HG03175 (cell line): ENCODE results near the gene TTC22.

Source experiments
- ATAC-seq: cut with Tn5 transposase; IDR thresholded peaks from one replicate; pipeline ENCODE4 v1.9.1; 2021; ENCODE audit warnings: mild to moderate bottlenecking, moderate library complexity; ENCODE audit not compliant: unreplicated experiment

TTC22 gene

DNA sequence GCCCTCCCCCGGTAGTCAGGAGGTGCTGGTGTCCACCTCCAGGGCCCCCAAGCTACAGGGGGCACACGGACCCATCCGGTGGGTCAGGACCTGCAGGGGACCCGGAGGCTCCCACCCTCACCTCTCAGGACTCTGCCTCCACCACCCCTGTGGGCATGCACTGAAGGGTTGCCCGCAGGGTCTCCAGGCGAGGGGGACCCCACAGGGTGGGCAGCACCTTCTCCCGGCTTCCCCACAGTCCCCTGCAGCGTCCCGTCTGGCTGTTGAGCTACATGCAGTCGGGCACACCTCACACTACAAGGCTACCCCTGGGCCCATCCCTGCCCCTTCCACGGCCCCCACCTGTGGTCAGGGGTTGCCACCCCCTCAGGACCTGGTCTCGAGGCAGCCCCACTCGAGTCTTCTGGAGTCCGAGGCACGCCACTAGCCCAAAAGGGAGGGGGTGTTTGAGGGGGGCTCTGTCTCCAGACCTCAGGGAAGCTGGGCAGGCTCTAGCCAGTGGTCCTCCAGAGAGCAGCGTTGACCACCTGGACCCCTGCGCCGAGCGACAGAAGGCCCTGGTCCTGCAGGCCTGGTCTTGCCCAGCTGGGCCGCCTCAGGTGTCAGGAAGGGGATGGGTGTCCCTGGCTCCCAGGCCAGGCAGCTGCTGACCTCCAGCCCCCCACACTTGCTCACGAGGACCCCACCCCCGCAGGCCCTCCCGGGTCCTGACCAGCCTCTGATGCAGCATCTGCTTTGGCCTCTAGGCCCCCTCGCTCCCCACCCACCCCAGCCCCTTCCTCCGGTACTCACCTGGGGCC, 46.4 kb downstream of the TTC22 start:
- ATAC-seq: no peak

DNA sequence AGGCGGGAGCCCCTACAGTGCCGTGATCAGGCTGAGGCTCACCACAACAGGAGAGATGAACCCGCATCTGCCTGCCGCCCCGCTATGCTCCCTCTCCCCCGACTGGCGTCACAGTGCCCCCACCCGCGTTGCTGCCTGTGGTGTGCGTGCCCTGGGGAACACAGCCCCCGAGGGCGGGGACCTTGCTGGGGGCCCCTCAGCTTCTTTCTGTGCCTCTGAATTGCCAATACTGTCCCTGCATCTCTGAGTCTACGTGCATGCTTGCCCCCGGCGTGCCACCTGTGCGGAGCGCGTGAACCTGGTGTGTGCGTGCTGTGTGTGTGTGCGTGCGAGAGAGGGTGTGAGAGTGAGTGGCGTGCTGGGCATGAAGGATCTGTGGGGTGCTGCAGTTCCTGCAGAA, 47.1 kb downstream of the TTC22 start:
- no peak for ATAC-seq

DNA sequence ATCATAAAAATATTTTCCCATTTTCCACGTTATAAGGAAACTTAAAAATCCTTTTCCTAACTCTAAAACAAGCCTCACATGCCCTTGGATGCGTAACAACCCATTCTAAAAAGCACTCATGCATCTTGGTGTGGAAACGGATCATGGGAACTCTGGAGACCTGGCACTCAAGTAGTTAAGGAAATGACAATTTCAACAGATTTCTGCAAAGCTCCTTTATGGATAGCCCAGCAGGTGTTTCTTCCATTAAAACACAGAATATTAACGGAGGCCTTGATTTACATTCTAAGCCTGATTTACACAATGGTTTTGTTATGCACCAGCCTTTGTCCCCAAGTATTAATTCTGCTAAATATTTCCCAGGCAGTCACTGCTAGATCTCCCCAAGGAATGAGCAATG, 49.7 kb downstream of the TTC22 start:
- ATAC-seq: no peak

DNA sequence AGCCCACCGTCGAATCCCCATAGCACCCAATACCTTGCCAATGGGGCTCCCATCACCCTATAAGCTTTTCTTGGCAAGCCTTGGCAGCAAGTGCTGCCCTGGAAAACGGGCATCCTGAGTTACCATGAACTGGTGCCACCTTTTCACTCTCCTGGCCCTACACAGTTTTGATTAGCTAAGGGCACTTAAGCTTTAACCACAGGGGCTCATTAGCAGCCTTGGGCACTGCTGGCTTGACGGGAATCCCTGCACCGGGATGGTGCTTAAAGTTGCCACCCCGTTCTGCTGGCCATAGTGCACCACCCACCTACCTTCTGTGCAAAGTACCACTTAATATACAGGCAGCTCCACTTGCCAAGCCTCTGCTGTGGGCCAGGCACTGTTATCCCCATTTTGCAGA, 50.5 kb downstream of the TTC22 start:
- no peak for ATAC-seq

DNA sequence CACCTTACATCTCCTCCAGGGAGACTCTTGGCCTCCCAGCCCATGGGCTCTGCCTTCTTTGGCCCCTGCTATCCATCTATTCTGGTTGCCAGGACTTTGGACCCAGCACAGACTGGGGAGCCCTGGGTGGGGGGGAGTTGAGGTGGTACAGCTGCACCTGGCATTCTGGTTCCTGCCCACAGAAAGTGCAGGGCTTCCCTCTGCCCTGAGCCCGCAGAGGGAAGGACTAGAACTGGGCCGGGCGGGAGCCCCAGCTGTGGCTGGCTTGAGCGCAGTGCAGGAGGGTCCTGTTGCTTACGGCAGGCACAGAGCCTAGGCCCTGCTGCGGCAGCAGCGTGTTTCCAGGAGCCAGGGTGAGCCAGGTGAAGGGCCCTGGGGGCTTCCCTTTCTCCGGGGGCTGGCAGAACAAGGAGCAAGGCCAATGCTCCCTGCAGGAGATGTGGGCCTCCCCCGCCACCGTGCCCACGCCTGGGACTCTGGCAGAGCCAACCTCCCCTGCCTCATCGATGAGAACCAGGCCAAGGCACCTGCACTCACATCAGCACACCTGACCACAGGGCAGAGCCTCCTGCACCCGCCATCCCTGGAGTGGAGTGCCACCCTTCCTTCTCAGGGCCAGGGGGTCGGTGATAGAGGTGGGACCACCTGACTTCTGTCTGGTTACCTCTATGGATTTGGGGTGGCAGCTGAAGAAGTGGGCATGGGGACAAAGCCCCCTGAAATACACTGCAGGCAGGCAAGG, 52.9 kb downstream of the TTC22 start:
- no peak for ATAC-seq

DNA sequence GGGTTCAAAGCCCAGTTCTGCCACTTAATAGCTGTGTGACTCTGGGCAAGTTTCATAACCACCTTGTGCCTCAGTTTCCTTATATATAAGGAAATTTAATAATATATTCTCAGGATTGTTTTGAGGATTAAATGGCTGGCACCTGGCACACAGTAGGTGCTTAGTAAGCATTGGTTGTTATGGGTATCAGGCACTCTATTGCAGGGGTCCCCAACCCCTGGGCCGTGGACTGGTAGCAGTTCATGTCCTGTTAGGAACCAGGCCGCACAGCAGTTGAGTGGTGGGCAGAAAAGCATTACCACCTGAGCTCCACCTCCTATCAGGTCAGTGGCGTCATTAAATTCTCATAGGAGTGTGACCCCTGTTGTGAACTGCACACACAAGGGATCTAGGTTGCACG, 55.3 kb downstream of the TTC22 start:
- no peak for ATAC-seq

DNA sequence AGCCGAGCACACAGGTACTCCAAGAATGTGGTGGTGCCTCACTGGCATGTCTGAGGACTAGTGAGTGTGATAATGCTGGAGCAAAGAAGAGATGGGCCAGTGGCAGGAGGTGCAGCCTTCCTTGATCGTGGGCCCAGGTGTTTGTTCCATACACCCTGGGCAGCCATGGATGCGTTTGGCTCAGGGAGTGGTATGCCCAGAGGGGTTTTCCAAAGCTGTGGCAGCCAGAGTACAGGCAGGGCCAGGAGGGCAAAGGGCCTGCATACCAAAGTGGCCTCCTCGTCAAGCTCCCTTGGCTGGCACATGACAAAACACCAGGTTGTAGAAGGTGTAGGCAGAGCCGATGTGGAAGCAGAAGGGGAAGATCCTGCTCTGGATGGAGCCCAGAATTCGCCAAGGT, 55.8 kb downstream of the TTC22 start:
- no peak for ATAC-seq

DNA sequence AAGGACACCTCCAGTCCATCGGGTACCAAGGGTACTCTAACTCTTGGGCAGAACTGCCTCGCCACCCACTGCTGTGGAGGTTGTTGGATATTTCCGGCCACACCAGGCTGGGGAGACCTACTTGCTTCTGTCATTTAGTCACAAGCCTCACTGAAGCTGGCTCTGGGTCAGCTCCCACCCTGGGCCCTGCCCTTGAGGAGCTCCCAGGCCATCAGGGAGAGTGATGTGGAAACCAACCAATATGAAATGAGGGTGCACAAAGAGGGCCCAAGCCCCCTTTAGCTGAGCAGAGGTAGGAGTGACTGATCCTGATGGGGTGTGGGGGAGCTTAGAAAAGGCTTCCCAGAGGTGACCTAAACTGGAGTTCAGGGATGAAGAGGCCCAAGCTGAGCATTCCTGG, 56.4 kb downstream of the TTC22 start:
- no peak for ATAC-seq

DNA sequence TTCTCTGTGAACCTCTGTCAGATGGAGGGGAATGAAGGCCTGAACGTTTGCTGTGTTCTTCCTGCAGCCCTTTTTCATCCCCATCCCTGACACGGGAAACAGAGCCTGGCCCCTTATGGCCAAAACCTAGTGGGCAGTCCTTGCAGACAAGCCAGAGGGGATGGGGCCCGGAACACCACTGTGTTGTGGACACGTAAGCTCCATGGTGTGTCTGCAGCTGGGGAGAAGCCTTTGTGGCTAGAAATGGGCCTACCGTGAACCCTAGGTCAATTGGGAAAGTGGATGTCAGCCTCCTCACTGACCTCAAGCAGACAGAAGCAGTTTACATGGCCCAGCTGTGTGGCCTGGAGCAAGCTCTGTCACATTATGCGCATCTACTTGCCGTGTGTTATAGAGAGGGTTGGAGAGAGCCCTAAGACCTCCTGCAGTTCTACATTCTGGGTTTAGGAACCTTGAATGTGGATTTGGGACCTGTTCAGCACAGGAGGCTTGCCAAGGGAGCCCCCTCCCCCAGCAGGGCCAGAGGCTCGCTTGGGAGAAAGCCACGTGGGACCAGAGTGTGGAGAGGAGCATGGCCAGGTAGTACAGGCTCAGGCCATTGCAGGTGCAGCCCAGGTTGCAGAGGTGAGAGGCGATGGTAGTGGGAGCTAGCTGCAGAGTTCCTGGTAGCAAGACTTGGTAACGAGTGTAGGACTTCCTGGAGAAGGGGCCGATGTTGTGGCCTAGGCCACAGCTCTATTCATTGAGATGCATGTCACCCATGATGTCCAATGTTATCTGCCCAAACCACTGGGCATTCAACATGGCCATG, 57.5 kb downstream of the TTC22 start:
- ATAC-seq: no peak

DNA sequence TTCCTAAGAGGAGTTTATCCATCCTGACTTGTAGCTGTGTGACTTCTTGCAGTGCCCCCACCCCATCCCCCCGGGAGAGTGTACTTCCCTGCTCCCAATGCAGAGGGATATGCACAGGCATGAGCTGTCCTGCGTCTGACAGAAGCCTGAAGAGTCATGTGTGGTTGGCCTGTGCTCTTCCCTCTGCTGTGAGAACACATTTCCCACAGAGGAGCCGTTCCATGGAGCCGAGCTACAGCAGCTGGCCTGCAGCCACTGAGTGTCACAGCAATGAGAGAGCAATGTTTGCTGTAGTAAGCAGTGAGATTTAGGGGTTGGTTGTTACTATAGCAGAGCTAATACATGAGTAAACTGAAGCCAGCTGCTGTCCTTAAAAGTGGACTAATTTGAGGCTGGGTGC, 58.8 kb downstream of the TTC22 start:
- ATAC-seq: no peak

DNA sequence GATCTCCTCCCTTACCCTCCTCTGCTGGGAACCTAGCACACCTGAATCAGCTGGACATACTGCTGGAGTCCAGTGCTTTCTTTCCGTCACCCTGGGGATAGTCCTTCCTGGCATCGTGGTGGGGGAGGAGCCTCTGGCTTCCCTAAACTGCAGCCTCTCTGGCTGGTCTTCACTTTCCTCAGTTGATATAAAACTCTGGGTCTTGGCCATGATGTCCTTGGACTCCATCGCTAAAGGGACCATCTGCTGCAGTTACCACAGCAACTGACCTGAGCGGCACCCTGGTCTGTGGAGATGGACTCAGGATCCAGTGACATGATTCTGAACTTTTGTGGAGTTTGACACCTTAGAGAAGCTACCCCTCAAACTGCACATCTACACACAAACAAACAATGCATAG, 59.6 kb downstream of the TTC22 start:
- ATAC-seq: no peak

DNA sequence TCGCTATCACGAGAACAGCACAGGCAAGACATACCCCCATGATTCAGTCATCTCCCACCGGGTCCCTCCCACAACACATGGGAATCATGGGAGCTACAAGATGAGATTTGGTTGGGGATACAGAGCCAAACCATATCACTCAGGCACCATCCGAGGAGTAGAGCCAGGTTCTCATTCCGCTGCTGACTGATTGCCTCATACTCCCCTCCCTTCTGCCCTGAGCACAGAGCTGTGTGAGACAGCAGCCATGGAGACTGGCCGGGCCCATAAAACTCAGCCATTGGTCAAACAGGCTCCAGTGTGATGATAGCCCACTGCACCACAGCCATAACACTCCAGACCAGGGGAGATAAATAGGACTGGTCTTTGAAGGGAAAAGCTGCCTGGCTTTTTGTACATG, 62.9 kb downstream of the TTC22 start:
- ATAC-seq: no peak

DNA sequence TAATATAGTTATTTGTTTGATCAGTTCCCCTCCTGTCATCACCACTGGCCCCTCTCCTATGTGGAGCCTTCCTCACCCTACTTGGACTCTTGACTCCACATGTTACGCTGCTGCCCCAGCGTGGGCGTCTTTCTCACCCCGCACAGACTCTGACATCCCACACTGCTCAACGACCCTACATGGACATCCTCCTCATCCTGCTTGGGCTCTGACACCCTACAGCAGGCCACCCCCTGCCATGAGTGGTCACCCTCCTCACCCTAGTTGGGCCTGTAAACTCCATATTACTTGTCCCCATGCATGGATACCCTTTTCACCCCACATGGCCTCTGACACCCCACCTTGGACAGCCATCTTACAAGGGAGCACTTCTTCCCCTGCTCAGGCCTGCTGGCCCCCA, 64.4 kb downstream of the TTC22 start:
- no peak for ATAC-seq
